ENCODE measurements around the gene SLC35B2. TPM values are rescaled to one million over a fixed set of nuclear protein-coding genes. Genes with fewer than 3 reads are reported as not detected.

The SLC35B2 gene
- total and polyA plus RNA-seq, 4 donors: 18.9 to 27.0 (median 21.1) TPM

- Histone ChIP-seq H3K27me3 (ENCODE audit: control insufficient read depth in 4 of 4, insufficient read depth in 4 of 4, low read length in 3 of 4) (no peaks in the 10 kb centered on the region), H3K9me3 (ENCODE audit: control insufficient read depth in 4 of 4, low read length in 3 of 4) (no peaks in the 10 kb centered on the region), H3K4me1 (ENCODE audit: control insufficient read depth in 4 of 4, insufficient read depth in 4 of 4, low read length in 3 of 4) (peaks cover 48 to 90% (median 76%) of the 10 kb centered on the region in 4 donors), H3K9ac (ENCODE audit: low read depth in 1 of 2, low read length in 2 of 2) (no peak overlapping the region), H3K36me3 (ENCODE audit: control insufficient read depth in 4 of 4, insufficient read depth in 3 of 4, low read depth in 1 of 4, low read length in 3 of 4) (no peaks in the 10 kb centered on the region), H3K4me3 (ENCODE audit: low read depth in 1 of 3, low read length in 3 of 3) (peak overlapping the region; percentile 50 to 71 (median 50)), H3K27ac (ENCODE audit: low read depth in 1 of 2, low read length in 2 of 2) (peak overlapping the region; percentile 80 to 89)
- DNase-seq (ENCODE audit: low spot score): peak; percentile 56
- TF ChIP-seq FOXA2 (IDR thresholded peaks at IDR 0.05) (no peak), ATF3 (IDR thresholded peaks at IDR 0.05) (no peak), SP1 (IDR thresholded peaks at IDR 0.05) (no peak), HNF4G (IDR thresholded peaks at IDR 0.05) (no peak), NR2F2 (IDR thresholded peaks at IDR 0.05) (no peak), FOXA1 (IDR thresholded peaks at IDR 0.05) (no peak), JUND (IDR thresholded peaks at IDR 0.05) (no peak), RXRA (IDR thresholded peaks at IDR 0.05) (no peak), TAF1 (conservative IDR thresholded peaks at IDR 0.05) (no peak)
- TF ChIP-seq, protein P1, sequence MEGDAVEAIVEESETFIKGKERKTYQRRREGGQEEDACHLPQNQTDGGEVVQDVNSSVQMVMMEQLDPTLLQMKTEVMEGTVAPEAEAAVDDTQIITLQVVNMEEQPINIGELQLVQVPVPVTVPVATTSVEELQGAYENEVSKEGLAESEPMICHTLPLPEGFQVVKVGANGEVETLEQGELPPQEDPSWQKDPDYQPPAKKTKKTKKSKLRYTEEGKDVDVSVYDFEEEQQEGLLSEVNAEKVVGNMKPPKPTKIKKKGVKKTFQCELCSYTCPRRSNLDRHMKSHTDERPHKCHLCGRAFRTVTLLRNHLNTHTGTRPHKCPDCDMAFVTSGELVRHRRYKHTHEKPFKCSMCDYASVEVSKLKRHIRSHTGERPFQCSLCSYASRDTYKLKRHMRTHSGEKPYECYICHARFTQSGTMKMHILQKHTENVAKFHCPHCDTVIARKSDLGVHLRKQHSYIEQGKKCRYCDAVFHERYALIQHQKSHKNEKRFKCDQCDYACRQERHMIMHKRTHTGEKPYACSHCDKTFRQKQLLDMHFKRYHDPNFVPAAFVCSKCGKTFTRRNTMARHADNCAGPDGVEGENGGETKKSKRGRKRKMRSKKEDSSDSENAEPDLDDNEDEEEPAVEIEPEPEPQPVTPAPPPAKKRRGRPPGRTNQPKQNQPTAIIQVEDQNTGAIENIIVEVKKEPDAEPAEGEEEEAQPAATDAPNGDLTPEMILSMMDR (IDR thresholded peaks at IDR 0.05; ENCODE audit: low read depth, low read length, missing input control): no peak
- WGBS: 5% methylated on average over 18 of the region's 18 CpGs
Observed at GRCh38 chr6:44224029-44224964, 33.0 kb downstream of the SLC35B2 start.

DNA sequence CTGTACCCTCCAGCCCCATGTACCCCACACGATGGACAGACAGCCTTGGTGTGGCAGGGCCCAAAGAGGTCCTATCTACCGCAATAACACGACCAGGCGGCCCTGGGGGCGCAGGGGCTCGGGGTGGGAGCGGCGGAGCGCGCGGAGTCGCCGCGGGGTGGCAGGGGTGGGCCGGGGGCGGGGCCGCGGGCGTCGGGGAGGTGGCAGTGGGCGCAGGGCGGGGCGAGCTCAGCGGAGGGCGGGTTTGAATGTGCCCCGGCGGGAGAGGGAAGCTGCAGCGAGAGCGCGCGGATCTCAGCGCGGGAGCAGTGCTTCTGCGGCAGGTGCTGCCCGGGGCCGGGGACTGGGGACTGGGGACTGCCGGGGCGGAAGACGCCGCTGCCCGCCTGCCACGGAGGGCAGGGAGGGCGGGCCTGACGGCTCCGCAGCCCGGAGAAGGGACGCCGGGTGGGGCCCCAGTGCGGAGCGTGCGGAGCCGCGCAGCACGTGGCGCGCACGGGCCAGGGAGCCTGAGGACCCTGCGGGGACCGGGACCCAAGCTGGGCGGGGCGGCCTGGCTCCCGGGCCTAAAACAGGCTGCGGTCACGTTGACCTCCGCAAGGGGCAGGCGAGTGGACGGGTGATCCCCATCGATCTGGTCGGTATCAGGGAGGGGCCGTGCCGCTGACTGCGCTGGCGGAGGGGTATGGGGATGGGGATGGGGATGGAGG, 33.9 kb downstream of the SLC35B2 start, which contains the start of gene SLC29A1:
Gene SLC29A1, plus strand, starts transcription at position 277 of the 710 bp plus-strand sequence. CDS start 3,719 bp downstream, outside the sequence.
- Histone ChIP-seq H3K27ac (ENCODE audit: low read depth in 1 of 2, low read length in 2 of 2) (peak within 1 kb of the TSS; percentile 80 to 89), H3K4me3 (ENCODE audit: low read depth in 1 of 3, low read length in 3 of 3) (peak within 1 kb of the TSS; percentile 50 to 71 (median 50)), H3K4me1 (ENCODE audit: control insufficient read depth in 4 of 4, insufficient read depth in 4 of 4, low read length in 3 of 4) (peaks cover 51 to 90% (median 72%) of the 10 kb centered on the region in 4 donors), H3K27me3 (ENCODE audit: control insufficient read depth in 4 of 4, insufficient read depth in 4 of 4, low read length in 3 of 4) (no peaks in the 10 kb centered on the region), H3K9ac (ENCODE audit: low read depth in 1 of 2, low read length in 2 of 2) (peak within 1 kb of the TSS; percentile 3 to 24), H3K36me3 (ENCODE audit: control insufficient read depth in 4 of 4, insufficient read depth in 3 of 4, low read depth in 1 of 4, low read length in 3 of 4) (no peaks in the 10 kb centered on the region), H3K9me3 (ENCODE audit: control insufficient read depth in 4 of 4, low read length in 3 of 4) (no peaks in the 10 kb centered on the region)
- WGBS: under 1% methylated on average over 72 of the region's 73 CpGs
- TF ChIP-seq, protein P1 (IDR thresholded peaks at IDR 0.05; ENCODE audit: low read depth, low read length, missing input control): peak; percentile 32
- TF ChIP-seq, protein P2, sequence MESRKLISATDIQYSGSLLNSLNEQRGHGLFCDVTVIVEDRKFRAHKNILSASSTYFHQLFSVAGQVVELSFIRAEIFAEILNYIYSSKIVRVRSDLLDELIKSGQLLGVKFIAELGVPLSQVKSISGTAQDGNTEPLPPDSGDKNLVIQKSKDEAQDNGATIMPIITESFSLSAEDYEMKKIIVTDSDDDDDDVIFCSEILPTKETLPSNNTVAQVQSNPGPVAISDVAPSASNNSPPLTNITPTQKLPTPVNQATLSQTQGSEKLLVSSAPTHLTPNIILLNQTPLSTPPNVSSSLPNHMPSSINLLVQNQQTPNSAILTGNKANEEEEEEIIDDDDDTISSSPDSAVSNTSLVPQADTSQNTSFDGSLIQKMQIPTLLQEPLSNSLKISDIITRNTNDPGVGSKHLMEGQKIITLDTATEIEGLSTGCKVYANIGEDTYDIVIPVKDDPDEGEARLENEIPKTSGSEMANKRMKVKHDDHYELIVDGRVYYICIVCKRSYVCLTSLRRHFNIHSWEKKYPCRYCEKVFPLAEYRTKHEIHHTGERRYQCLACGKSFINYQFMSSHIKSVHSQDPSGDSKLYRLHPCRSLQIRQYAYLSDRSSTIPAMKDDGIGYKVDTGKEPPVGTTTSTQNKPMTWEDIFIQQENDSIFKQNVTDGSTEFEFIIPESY (IDR thresholded peaks at IDR 0.05): no peak
- no peak for TF ChIP-seq RXRA (IDR thresholded peaks at IDR 0.05)
- TF ChIP-seq RAD21 (IDR thresholded peaks at IDR 0.05): peak in 1 of 2 donors; percentile 17
- DNase-seq (ENCODE audit: low spot score): peak; percentile 87
